HG03565 (cell line): ENCODE data around the gene PXYLP1.

ENCODE experiments used
- ATAC-seq: cut with Tn5 transposase; IDR thresholded peaks from one replicate; pipeline ENCODE4 v1.9.1; 2021; ENCODE audit warnings: mild to moderate bottlenecking, moderate library complexity; ENCODE audit not compliant: unreplicated experiment

Gene PXYLP1

DNA sequence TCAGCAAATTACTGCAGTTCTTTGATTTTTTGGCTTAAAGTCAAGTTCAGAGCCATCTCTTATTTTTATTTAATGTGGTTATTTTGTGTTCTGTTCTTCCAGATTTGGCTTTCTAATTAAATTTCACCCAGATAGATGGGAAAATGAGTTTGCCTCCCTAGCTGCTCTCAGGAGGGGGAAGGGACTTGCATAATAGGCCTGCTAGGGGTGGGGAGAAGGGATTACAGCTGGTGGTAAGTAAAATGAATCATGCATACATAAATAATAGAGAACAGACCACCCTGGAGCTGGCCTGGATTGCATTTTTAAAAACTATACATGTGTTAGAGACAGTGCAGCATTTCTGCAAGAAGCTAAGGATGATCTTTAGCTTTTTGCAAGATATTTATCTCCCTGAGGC, 3.9 kb upstream of the PXYLP1 start:
- ATAC-seq, result no peak

GRCh38 chr3:141228395-141228794, 3.2 kb upstream of the PXYLP1 start:
- ATAC-seq, result no peak

- ATAC-seq, result no peak
Measured at GRCh38 chr3:141229132-141229531, 2.5 kb upstream of the PXYLP1 start.

GRCh38 chr3:141230293-141230692, 1.3 kb upstream of the PXYLP1 start:
- ATAC-seq, result no peak

DNA sequence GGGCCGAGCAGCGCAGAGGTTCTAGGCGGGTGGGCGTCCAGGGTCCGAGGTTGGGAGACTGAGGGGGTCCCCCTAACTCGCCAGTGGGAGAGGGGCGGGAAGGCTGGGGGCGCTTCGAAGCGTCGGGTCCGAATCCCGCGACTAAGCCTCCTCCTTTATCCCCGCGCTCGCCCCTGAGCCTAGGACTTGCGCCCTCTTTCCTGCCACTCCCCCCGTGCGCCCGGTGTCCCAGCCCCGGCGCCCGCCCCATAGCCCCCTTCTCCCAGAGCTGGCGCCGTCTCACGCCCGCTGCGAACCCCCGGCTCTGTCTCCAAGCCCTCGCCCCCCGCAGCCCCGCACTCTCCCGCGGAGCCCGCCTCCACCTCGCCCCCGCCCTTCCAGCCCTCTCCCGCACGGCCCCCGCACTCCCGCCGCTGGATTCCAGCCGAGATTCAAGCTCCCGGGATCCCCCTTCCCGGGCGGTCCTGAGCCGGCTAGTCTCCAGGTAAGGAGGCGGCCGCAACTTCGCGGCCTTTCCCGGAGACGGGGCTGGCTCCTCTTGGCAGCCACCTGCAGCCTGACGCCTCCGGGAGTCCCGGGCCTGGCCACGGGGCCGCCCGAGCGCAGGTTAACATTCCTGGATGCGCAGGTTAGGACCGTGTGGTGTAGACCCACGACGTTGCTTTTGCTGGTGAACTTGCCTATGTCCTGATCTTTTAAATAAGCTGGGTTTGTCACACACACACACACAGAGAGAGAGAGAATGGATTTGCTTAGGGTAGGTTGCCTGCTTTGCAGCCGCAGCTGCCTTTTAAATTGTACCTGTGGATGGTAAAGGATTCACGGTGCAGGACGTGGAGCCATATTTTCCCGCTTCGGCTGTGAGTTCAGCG, 563 bp downstream of the PXYLP1 start:
- no peak for ATAC-seq

DNA sequence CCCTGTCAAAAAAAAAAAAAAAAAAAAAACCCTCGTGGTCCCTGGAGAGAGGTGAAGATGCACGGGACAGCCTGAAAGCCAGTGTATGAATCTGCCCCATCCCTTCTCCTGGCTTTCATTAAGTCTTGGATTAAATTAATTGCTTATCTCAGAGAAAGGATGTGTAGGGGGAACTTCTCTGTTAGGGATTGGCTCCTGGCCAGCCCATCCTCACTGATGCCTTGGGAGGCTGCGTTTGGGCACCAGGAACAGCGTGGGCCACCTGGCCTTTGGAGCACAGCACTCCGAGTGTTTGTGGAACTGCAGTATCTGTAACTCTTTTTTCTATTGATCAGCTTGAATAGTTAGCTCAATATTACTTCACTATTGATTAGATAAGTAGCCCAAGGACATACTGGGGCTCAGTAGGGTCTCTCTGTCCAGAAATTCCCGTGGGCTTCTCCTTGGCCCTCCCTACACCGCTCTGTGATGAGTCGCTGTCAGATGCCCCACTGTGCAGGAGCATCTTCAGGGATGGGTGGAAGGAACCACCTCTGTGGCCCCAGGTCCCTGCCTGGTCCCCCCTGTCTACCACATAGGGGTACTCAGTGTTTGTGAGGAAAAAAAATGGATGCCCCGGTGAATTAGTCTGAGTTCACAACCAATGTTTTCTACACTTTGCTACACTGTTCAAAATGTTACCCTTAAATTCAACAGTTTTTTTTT, 2.0 kb downstream of the PXYLP1 start:
- ATAC-seq, result no peak

GRCh38 chr3:141234283-141234682, 2.7 kb downstream of the PXYLP1 start:
- no peak for ATAC-seq

GRCh38 chr3:141235661-141236171, 4.1 kb downstream of the PXYLP1 start:
- no peak for ATAC-seq

DNA sequence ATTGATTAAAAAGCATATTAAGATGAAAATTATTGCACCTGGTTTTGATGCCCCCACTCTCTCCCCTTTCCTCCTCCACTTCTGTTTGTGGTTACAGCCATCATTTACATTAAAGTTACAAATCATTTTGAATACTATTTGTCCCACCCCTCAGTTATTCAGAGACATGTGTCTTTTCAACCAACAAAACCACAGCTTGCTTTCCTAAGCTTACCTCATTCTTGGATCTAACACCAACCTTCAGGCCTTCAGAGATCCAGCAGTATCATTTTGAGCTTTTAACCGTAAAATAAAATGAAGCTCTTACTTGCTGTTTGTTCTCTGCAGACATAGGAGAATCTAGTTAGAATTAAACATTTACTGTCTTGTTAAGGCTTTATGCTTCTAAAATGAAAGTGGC, 4.7 kb downstream of the PXYLP1 start:
- no peak for ATAC-seq

GRCh38 chr3:141237701-141238521, 6.3 kb downstream of the PXYLP1 start:
- ATAC-seq, result no peak

DNA sequence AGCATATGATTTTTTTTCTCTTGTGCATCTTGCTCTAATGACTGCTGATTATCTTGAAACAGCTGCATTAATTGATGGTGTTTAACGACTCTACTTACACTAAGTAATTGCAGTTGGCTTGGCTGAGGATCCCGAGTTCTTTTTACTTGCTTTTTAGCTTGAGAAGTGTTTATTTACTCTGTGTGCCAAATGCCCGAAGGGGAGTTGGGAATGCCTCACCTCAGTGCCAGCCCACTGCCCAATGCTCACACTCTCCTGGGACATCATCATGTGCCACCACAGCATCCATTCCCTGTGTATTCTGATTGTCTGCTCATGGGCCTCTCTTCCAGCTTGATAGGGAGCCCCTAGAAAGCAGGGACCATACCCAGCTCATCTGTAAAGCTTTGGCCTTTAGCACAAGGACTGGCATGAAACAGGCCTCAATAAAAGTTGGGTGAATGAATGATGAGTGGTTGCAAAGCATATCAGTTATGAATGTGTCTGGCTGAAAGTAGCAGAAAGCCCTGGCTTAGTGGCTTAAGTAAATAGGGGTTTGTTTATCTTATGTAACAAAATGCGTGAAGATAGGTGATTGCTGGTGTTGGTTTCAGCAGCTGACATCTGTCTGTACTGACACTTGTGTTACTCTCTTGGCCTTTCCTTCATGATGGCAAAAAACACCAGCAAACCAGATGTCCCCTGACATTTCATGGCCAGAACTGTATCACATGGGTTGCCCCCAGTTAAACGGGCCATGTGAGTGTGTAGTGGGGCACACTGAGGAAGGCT, 8.1 kb downstream of the PXYLP1 start:
- no peak for ATAC-seq

DNA sequence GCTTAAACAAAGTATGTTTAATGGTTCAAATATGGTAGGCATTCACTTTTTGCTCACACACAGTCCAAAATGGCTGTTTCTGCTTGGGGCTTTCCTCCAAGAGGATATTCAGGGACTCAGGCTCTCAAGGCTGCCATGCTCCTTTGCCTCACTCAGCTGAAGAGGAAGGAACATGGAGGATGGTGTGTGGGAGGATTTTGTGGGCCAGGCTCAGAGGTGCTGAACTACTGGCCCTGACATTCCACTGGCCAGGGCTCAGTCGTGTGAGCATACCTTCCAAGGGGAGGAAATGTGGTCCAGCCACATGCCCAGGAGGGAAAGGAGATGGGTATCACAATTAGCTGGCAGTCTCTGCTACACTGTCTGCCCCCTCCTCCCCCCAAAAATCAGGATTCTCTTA, 8.7 kb downstream of the PXYLP1 start:
- no peak for ATAC-seq

DNA sequence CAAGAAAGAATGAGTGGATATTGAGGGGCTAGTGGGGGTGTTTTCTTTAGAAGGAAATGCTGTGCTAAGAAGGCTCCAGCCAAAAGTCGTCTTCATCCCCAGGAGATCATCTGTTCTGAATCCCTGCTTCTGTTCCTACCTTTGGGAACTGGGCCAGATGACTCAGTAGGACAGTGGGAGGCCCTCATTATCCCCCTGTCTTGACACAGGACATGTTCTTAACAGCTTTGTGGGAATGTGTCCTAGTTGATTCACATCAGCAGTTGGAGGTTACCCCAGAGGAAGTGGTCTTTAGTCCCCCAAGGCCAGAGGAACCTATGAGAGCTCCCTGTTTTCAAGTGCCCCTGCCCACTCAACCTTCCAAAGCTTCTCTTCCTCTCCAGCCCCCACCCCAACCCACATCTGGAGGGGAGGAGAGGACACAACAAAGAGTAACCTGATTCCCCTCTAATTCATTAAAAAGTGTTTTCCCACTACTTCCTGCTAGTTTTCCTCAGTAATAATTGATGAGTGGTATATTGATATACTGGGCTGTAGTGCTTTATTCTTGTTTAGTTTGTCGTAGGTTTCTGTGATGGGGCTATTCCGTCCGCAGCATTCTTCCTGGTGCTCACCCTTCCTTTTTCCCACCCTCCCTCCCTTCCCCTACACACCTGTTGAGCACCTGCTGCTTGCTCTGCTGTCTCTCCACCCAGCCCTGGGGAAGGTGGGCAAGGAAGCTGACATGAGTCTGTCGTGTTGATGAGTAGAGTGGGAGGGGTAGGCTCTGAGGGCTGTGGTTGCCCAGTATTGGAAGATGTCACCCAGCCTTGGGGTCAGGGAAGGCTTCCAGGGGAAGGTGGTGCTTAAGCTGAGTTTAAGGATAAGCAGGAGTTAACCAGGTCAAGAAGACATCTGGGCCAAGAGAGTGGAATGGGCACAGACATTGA, 9.3 kb downstream of the PXYLP1 start:
- ATAC-seq, result no peak

GRCh38 chr3:141241616-141242376, 10.2 kb downstream of the PXYLP1 start:
- no peak for ATAC-seq

DNA sequence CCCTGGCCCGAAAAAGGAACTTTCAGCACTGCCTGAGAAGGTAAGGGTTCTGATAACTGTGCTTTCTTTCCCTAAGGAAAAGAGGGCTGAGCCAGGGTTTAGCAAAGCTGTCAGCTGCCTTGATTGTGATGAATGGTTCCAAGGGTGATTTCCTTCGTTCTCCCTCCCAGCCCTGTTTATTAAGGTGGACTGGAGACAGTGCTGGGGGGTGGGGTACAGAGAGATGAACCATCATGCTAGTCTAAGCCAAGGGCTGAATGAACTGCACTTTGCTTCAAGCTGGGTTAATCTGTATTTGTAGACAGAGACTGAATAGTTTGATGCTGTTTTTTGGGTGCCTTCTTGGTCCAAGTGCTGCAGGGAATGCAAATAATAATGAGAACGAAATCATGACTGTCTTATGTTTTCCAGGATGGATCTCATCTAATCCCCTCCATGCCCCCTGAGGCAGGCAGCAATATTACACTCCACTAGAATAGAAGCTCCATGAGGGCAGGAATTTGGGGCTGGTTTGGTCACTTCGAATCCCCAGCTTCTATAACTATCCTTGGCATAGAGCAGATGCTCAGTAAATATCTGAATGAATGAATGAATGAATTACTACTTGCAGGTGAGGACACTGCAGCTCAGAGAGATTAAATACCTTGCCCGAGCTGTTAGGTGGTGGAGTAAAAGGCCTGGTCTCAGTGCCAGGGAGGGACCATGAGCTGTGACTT, 10.9 kb downstream of the PXYLP1 start:
- ATAC-seq, result no peak

DNA sequence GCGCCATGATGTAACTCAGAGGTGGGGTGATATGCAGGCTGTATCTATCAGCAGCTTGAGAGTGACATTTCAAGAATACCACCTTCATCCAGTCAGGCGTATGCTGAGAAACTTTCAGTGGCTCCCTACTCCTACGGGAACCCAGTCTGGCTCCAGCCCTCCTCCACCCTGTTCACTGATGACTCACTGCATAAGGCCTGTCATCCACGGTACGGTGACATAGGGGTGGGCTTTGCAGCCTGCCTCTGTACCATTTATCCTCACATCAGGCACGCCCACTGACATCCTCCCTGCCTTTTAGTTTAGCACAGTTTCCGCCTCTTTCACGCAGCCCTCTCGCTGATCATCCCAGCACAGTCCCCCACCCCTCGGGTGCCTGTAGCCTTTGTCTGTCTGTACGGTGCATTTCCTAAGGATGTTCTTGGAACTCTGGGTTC, 11.7 kb downstream of the PXYLP1 start:
- no peak for ATAC-seq

DNA sequence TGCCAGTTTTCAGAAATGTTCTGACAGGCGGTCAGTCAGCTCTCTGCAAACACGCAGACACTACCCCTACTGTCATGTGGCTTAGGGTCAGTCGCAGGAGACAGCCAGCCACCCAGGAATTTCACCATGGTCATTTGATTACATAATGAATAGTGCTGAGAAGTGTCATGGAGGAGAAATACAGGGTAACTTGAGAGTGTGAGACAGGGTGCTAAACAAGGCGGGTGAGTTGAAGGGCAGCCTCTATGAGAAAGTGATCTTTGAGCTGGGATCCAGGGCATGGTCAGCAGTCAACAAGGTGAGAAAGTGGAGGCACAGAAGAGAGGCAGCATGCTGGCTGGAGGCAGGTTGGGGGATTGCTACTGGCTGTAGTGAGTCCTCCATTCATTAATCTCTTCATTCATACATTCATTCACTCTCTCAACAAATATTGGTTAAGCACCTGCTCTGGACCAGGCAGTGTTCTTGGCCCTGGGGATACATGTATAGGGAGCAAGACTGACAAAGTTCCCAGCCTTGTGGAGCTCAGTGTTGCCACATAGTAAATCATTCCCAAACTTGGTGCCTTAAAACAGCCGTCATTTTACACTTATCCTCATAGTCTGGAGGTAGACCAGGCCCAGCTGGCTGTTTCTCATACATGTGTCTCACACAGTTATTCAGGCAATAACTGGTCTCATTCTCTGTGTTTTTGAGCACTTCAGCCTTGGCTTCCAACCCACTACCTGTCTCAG, 14.8 kb downstream of the PXYLP1 start:
- no peak for ATAC-seq
